22Rv1 (cell line): ENCODE data around the gene COPS3.

ENCODE experiments used
- H3K27ac ChIP-seq: fragments of 450-650 bp; 2 replicates; pipeline ENCODE4 v1.5.1; 2017
- CTCF ChIP-seq: fragments of 450-650 bp; IDR thresholded peaks from 2 replicates; pipeline ENCODE4 v1.5.1; 2017; ENCODE audit warnings: mild to moderate bottlenecking
- ZFX ChIP-seq: fragments of 450-650 bp; IDR thresholded peaks from 2 replicates; pipeline ENCODE4 v1.6.1; 2017; ENCODE audit warnings: antibody characterized with exemption, borderline replicate concordance

Gene COPS3

GRCh38 chr17:17280613-17281549, at the start of gene COPS3:
COPS3 (minus strand) TSS chr17:17281246; CDS start chr17:17281186, 60 bp downstream.
- peak within 1 kb of the TSS; percentile 94 for H3K27ac ChIP-seq
- TF ChIP-seq ZFX (no peak), CTCF (no peak)

DNA sequence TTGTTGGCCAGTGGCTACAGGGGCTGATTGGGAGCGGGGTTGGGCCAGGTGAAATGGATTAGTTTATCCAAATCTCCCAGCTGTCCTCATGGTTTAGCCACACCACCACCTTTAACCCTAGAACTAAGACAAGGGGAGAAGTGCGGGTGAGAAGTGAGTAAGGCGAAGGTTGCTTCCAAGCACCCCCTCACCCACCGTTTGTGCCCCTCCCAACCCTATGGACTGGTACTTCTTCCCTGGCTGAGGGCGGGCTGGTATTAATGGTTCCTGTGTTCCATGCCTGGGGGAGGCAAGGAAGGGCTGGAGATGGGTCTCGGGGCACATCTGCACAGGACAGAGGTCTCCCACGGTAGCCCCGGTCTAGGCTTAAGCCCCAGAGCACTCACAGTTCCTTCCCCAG, 47.2 kb upstream of the COPS3 start:
- no peak for TF ChIP-seq ZFX
- TF ChIP-seq CTCF: no peak
- H3K27ac ChIP-seq: no peak overlapping the region

GRCh38 chr17:17326275-17326875, 45.3 kb upstream of the COPS3 start:
- H3K27ac ChIP-seq: no peak overlapping the region
- TF ChIP-seq CTCF: no peak
- TF ChIP-seq ZFX: no peak

- TF ChIP-seq CTCF (no peak), ZFX (no peak)
- no peak overlapping the region for H3K27ac ChIP-seq
Observed at GRCh38 chr17:17325816-17326215, 44.8 kb upstream of the COPS3 start.

DNA sequence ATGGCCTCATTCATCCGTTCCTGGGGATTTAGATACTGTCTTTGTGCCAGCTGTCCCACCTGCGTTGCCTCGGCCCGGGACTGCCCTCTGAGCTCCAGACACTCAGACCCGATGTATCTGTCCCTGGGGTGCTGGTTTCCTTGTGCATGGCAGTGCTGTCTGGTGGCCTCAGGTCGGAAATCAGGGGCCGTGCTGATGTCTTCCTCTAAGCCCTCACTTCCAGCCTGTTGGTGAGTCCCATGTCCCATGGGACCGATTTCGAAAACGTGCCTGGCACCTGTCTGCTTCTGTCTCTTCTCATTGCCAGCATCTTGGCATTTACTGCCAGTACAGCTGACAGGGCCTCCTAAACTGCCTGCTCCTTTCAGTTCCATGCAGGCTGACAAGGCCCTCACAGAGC, 44.2 kb upstream of the COPS3 start:
- TF ChIP-seq CTCF (no peak), ZFX (no peak)
- no peak overlapping the region for H3K27ac ChIP-seq

DNA sequence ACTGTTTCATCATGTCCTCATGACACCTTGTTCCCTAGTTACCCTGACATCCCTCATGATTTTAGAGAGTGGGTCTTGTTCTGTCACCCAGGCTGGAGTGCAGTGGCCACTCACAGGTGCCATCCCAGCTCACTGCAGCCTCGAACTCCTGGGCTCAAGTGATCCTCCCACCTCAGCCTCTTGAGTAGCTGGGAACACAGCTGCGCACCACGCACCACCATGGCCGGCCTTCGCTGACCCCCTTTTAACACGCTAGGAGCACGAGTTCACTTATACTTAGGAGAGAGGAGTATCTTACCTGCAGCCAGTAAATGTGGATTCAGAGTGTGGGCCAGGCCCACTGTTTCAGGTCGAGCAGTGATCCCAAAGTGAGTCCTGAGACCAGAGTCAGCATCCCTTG, 43.6 kb upstream of the COPS3 start:
- no peak for TF ChIP-seq CTCF
- no peak for TF ChIP-seq ZFX

More for the DNA sequence above, 43.6 kb upstream of the COPS3 start:
- H3K27ac ChIP-seq: no peak overlapping the region
